HCT116 (cell line): ENCODE data around the gene NEDD4L. TPM values are rescaled to one million over a fixed set of nuclear protein-coding genes. Genes with fewer than 3 reads are reported as not detected.

ENCODE experiments used
- ATAC-seq: fragments of 200-7000 bp; cut with Tn5 transposase; 2 replicates; pipeline ENCODE4 v1.9.1; 2020; ENCODE audit warnings: mild to moderate bottlenecking, moderate library complexity
- BruUV-seq: library from RNA; stranded (reverse); fragments of 400-500 nt; replicated peaks from 2 replicates; lab custom pipeline; 2021; lab: Mats Ljungman, UMichigan
- CTCF ChIA-PET: fragments of 300-600 bp; sonication (Branson Sonifier 250); formaldehyde crosslinking; loops from one replicate; lab custom pipeline; 2021; ENCODE audit warnings: antibody characterized with exemption; lab: Charles Lee
- POLR2A ChIA-PET: fragments of 300-600, 350-600 bp; sonication (Branson Sonifier 250); formaldehyde crosslinking; loops from one replicate; lab custom pipeline; 2021; ENCODE audit warnings: antibody characterized with exemption; lab: Charles Lee
- RAD21 ChIA-PET, 2 experiments: fragments of 300-600 bp; sonication (Branson Sonifier 250); formaldehyde crosslinking; loops; one replicate each; lab custom pipeline; 2023; ENCODE audit warnings: low total read pairs in 2 of 2; ENCODE audit not compliant: uncharacterized antibody in 2 of 2, unreplicated experiment in 2 of 2, low non-redundant PET in 1 of 2; lab: Charles Lee
- DNase-seq: peaks from one replicate; pipeline ENCODE4 v3.0.0-alpha.2; 2010; ENCODE audit warnings: low read depth, low spot score
- H2AFZ ChIP-seq: fragments of 200-600 bp; shearing (Covaris generic), sonication (generic); 2 replicates; pipeline ENCODE4 v1.6.1; 2017; ENCODE audit warnings: low read depth, mixed run types, mixed read lengths, antibody characterized with exemption, low read length; ENCODE audit not compliant: poor library complexity, severe bottlenecking
- H3K27ac ChIP-seq: 2 replicates; pipeline ENCODE4 v1.5.1; 2012; ENCODE audit warnings: low read depth, low read length
- H3K27me3 ChIP-seq: fragments of 200-600 bp; sonication (generic); 2 replicates; pipeline ENCODE4 v1.6.1; 2016; ENCODE audit warnings: mixed run types, low read length, mixed read lengths; ENCODE audit not compliant: insufficient read depth
- H3K36me3 ChIP-seq, 2 experiments: fragments of 200-500 bp in 1 of 2; fragments of 200-600 bp in 1 of 2; sonication (Bioruptor generic) in 1 of 2; sonication (generic) in 1 of 2; 2 replicates each; pipeline versions ENCODE4 v1.5.1 to v1.6.1; 2014 to 2016; ENCODE audit warnings: low read length in 2 of 2, inconsistent platforms in 1 of 2, mixed read lengths in 1 of 2, mixed run types in 1 of 2; ENCODE audit not compliant: insufficient read depth in 2 of 2, control insufficient read depth in 1 of 2
- H3K4me1 ChIP-seq, 2 experiments: fragments of 200-600 bp in 1 of 2; sonication (generic) in 1 of 2; 2 replicates each; pipeline versions ENCODE4 v1.5.1 to v1.6.1; 2012 to 2017; ENCODE audit warnings: low read length in 2 of 2, inconsistent platforms in 1 of 2, mild to moderate bottlenecking in 1 of 2, mixed read lengths in 1 of 2, mixed run types in 1 of 2, moderate library complexity in 1 of 2; ENCODE audit not compliant: insufficient read depth in 2 of 2, control insufficient read depth in 1 of 2
- H3K4me2 ChIP-seq: fragments of 200-600 bp; sonication (generic); 2 replicates; pipeline ENCODE4 v1.6.1; 2017; ENCODE audit warnings: mixed run types, low read length, mixed read lengths
- H3K4me3 ChIP-seq, 2 experiments: fragments of 200-600 bp in 1 of 2; sonication (generic) in 1 of 2; replicated peaks in 1 of 2; 2 replicates each; pipeline ENCODE4 v1.5.1; 2011 to 2016; ENCODE audit warnings: low read length in 2 of 2, control low read depth in 1 of 2, low read depth in 1 of 2, mild to moderate bottlenecking in 1 of 2, mixed read lengths in 1 of 2, mixed run types in 1 of 2
- H3K79me2 ChIP-seq: fragments of 200-600 bp; sonication (generic); 2 replicates; pipeline ENCODE4 v1.6.1; 2017; ENCODE audit warnings: mild to moderate bottlenecking, mixed run types, low read length, moderate library complexity, mixed read lengths; ENCODE audit not compliant: insufficient read depth
- H3K9ac ChIP-seq: fragments of 200-600 bp; sonication (generic); 2 replicates; pipeline ENCODE4 v1.6.1; 2016; ENCODE audit warnings: low read length, mixed read lengths
- H3K9me2 ChIP-seq: fragments of 200-600 bp; sonication (generic), shearing (Covaris generic); 2 replicates; pipeline ENCODE4 v1.6.1; 2017; ENCODE audit warnings: mixed run types, mild to moderate bottlenecking, moderate library complexity; ENCODE audit not compliant: insufficient read depth
- H3K9me3 ChIP-seq, 2 experiments: fragments of 200-500 bp in 1 of 2; fragments of 200-600 bp in 1 of 2; sonication (Bioruptor generic) in 1 of 2; sonication (generic) in 1 of 2; 2 replicates each; pipeline ENCODE4 v1.6.1; 2014 to 2017; ENCODE audit warnings: low read length in 2 of 2, mixed read lengths in 2 of 2, inconsistent platforms in 1 of 2, low read depth in 1 of 2, mild to moderate bottlenecking in 1 of 2, mixed run types in 1 of 2, moderate library complexity in 1 of 2; ENCODE audit not compliant: control insufficient read depth in 1 of 2, insufficient read depth in 1 of 2
- H4K20me1 ChIP-seq: fragments of 200-600 bp; sonication (generic), shearing (Covaris generic); 2 replicates; pipeline ENCODE4 v1.6.1; 2017; ENCODE audit warnings: mixed run types, mild to moderate bottlenecking, moderate library complexity; ENCODE audit not compliant: insufficient read depth
- ATF3 ChIP-seq: IDR thresholded peaks from 2 replicates; pipeline ENCODE4 v1.6.1; 2012
- CEBPB ChIP-seq: IDR thresholded peaks from 2 replicates; pipeline ENCODE4 v1.6.1; 2012; ENCODE audit warnings: low read depth
- CTCF ChIP-seq, 3 experiments: fragments of 200-600 bp in 1 of 3; sonication (generic) in 1 of 3; IDR thresholded peaks in 2 of 3; conservative IDR thresholded peaks in 1 of 3; 2 replicates each; pipeline ENCODE4 v1.5.1; 2012 to 2017; ENCODE audit warnings: low read depth in 2 of 3, low read length in 2 of 3, antibody characterized with exemption in 1 of 3, borderline replicate concordance in 1 of 3, control low read depth in 1 of 3, mild to moderate bottlenecking in 1 of 3, mixed read lengths in 1 of 3, mixed run types in 1 of 3, moderate library complexity in 1 of 3; ENCODE audit not compliant: insufficient read depth in 1 of 3
- EGR1 ChIP-seq: IDR thresholded peaks from 2 replicates; pipeline ENCODE4 v1.6.1; 2012; ENCODE audit warnings: low read depth
- ELF1 ChIP-seq: IDR thresholded peaks from 2 replicates; pipeline ENCODE4 v1.6.1; 2012; ENCODE audit warnings: low read depth, borderline replicate concordance
- EZH2phosphoT487 ChIP-seq: fragments of 200-600 bp; IDR thresholded peaks from 2 replicates; pipeline ENCODE4 v1.6.1; 2018; ENCODE audit warnings: antibody characterized with exemption, borderline replicate concordance
- JUND ChIP-seq: IDR thresholded peaks from 2 replicates; pipeline ENCODE4 v1.6.1; 2012
- POLR2A ChIP-seq: IDR thresholded peaks from 2 replicates; pipeline ENCODE4 v1.7.0; 2011; ENCODE audit warnings: borderline replicate concordance; ENCODE audit not compliant: insufficient read depth, insufficient read length; ENCODE audit errors: extremely low read depth
- POLR2AphosphoS5 ChIP-seq: IDR thresholded peaks from 2 replicates; pipeline ENCODE4 v1.6.1; 2011; ENCODE audit warnings: mild to moderate bottlenecking, low read depth, low read length, moderate library complexity
- RAD21 ChIP-seq: IDR thresholded peaks from 2 replicates; pipeline ENCODE4 v1.6.1; 2012; ENCODE audit warnings: low read depth, mild to moderate bottlenecking
- SP1 ChIP-seq: IDR thresholded peaks from 2 replicates; pipeline ENCODE4 v1.6.1; 2012; ENCODE audit warnings: low read depth
- SRF ChIP-seq: IDR thresholded peaks from 2 replicates; pipeline ENCODE4 v1.6.1; 2012; ENCODE audit warnings: low read depth
- TCF7L2 ChIP-seq: IDR thresholded peaks from 2 replicates; pipeline ENCODE4 v1.7.0; 2011; ENCODE audit warnings: borderline replicate concordance, inconsistent platforms; ENCODE audit not compliant: insufficient read depth, insufficient read length; ENCODE audit errors: extremely low read depth
- ZBTB33 ChIP-seq: IDR thresholded peaks from 2 replicates; pipeline ENCODE4 v1.6.1; 2011; ENCODE audit warnings: mild to moderate bottlenecking, low read length, moderate library complexity; ENCODE audit not compliant: insufficient replicate concordance; ENCODE audit errors: extremely low read depth
- ZFX ChIP-seq: fragments of 450-650 bp; IDR thresholded peaks from 2 replicates; pipeline ENCODE4 v1.6.1; 2017
- ZNF274 ChIP-seq: fragments of 200-500 bp; sonication (Bioruptor generic); IDR thresholded peaks from 2 replicates; pipeline ENCODE4 v1.6.1; 2014; ENCODE audit warnings: mild to moderate bottlenecking, low read depth, low read length, inconsistent platforms
- intact Hi-C: fragments of 100-400 bp; cut with micrococcal nuclease; formaldehyde crosslinking; loops from 2 replicates; pipeline ENCODE4 v1.10.0; 2022
- total RNA-seq: library from RNA; stranded (reverse); gene quantifications from one replicate; pipeline ENCODE4 v1.2.1, GENCODE V29; 2021; ENCODE audit not compliant: unreplicated experiment
- TF ChIP-seq, protein P1 (sequence below): IDR thresholded peaks from 2 replicates; pipeline ENCODE4 v1.6.1; 2012
- TF ChIP-seq, protein P2 (sequence below): IDR thresholded peaks from 2 replicates; pipeline ENCODE4 v1.6.1; 2012; ENCODE audit warnings: low read depth

The NEDD4L gene
- total RNA-seq, 1 experiment from 2014 or later: 41.5 TPM

DNA sequence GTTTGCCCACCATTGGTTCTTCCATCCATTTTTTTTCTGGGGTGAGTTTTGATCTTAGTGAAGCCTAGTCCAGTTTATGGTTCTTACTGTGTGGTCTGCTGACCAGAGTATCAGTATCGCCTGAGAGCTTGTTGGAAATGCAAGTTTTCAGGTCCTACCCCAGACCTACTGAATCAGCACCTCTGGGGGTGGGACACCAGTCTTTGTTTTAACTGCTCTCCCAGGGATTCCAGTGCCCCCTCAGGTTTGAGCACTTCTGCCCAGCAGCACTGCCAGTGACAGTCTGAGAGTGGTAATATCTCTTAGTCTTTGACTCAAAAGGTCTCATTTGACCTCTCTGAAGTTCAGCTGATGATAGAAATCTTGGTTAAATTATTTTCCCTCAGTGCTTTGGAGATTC lies 315.6 kb downstream of the NEDD4L start:
- Histone ChIP-seq H3K9me2 (no peaks in the 10 kb centered on the region), H3K9me3 (no peaks in the 10 kb centered on the region), H3K27ac (no peak overlapping the region), H3K4me1 (no peaks in the 10 kb centered on the region), H3K79me2 (no peaks in the 10 kb centered on the region), H3K9ac (no peak overlapping the region), H3K4me3 (no peak overlapping the region), H3K4me2 (no peak overlapping the region), H3K36me3 (no peaks in the 10 kb centered on the region), H2AFZ (no peak overlapping the region), H4K20me1 (no peaks in the 10 kb centered on the region), H3K27me3 (no peaks in the 10 kb centered on the region)
- no peak for TF ChIP-seq TCF7L2
- no peak for TF ChIP-seq RAD21
- no peak for TF ChIP-seq SRF
- no peak for TF ChIP-seq POLR2A
- TF ChIP-seq EGR1: no peak
- no peak for TF ChIP-seq ELF1
- TF ChIP-seq CEBPB: no peak
- no peak for TF ChIP-seq ZFX
- TF ChIP-seq JUND: no peak
- no peak for TF ChIP-seq SP1
- TF ChIP-seq, protein P1, sequence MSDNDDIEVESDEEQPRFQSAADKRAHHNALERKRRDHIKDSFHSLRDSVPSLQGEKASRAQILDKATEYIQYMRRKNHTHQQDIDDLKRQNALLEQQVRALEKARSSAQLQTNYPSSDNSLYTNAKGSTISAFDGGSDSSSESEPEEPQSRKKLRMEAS: no peak
- TF ChIP-seq, protein P2, sequence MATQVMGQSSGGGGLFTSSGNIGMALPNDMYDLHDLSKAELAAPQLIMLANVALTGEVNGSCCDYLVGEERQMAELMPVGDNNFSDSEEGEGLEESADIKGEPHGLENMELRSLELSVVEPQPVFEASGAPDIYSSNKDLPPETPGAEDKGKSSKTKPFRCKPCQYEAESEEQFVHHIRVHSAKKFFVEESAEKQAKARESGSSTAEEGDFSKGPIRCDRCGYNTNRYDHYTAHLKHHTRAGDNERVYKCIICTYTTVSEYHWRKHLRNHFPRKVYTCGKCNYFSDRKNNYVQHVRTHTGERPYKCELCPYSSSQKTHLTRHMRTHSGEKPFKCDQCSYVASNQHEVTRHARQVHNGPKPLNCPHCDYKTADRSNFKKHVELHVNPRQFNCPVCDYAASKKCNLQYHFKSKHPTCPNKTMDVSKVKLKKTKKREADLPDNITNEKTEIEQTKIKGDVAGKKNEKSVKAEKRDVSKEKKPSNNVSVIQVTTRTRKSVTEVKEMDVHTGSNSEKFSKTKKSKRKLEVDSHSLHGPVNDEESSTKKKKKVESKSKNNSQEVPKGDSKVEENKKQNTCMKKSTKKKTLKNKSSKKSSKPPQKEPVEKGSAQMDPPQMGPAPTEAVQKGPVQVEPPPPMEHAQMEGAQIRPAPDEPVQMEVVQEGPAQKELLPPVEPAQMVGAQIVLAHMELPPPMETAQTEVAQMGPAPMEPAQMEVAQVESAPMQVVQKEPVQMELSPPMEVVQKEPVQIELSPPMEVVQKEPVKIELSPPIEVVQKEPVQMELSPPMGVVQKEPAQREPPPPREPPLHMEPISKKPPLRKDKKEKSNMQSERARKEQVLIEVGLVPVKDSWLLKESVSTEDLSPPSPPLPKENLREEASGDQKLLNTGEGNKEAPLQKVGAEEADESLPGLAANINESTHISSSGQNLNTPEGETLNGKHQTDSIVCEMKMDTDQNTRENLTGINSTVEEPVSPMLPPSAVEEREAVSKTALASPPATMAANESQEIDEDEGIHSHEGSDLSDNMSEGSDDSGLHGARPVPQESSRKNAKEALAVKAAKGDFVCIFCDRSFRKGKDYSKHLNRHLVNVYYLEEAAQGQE: no peak
- TF ChIP-seq EZH2phosphoT487: no peak
- TF ChIP-seq POLR2AphosphoS5: no peak
- TF ChIP-seq CTCF (IDR thresholded peaks at IDR 0.05 in 2 of 3, conservative IDR thresholded peaks at IDR 0.05 in 1 of 3; ENCODE audit: borderline replicate concordance in 1 of 3, insufficient read depth in 1 of 3, low read depth in 2 of 3, low read length in 2 of 3): no peak
- TF ChIP-seq ZBTB33: no peak
- TF ChIP-seq ZNF274: no peak
- no peak for TF ChIP-seq ATF3
- ATAC-seq: no peak
- no peak for DNase-seq
- intact Hi-C loops: no loop called here
- POLR2A ChIA-PET: no interaction called here
- BruUV-seq: no TSS peak
- RAD21 ChIA-PET: no interaction called here
- CTCF ChIA-PET: no interaction called here
